SU-DHL-6 (cell line): Measurements from ENCODE around the gene ALKBH3.

Source experiments
- CTCF ChIP-seq: fragments of 200-600 bp; sonication (generic); IDR thresholded peaks from one replicate; pipeline ENCODE4 v1.5.1; 2017; ENCODE audit warnings: antibody characterized with exemption, mild to moderate bottlenecking, low read length, moderate library complexity; ENCODE audit not compliant: insufficient read depth, poor library complexity, severe bottlenecking
- EZH2phosphoT487 ChIP-seq: fragments of 200-600 bp; sonication (generic), shearing (Covaris generic); conservative IDR thresholded peaks from 2 replicates; pipeline ENCODE4 v1.6.1; 2018; ENCODE audit warnings: mild to moderate bottlenecking, antibody characterized with exemption, low read length, moderate library complexity, mixed read lengths

- TF ChIP-seq CTCF, result no peak
- no peak for TF ChIP-seq EZH2phosphoT487
Measured at GRCh38 chr11:43948341-43949225, 68.0 kb downstream of the ALKBH3 start.
